CD4-positive, alpha-beta T cell treated with Interleukin-17A for 4 hours (primary cell): Measurements from ENCODE around the gene TBC1D22A.

Source experiments
- DNase-seq: peaks from one replicate; pipeline ENCODE4 v3.0.0-alpha.2; 2020; ENCODE audit warnings: mixed read lengths

TBC1D22A gene

GRCh38 chr22:47177334-47177815 is 414.9 kb downstream of the TBC1D22A start:
- no peak for DNase-seq

DNA sequence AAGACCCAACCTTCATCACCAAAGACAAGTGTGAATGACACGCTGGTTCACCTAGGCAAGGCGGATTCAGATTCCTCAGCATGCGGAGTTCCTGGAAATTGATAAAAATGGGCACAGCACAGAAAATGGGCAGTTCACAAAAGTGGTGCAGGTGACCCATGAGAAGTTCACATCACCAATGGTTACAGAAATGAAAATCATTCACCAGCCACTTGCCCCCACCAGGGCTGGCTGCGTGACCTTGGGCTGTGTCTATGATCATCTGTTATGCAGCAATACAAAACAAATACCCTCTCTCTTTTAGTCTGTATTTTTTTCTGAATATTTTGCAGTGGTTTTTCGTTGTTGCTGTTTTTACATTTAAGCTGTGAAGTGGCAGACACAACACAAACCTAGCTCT is 415.9 kb downstream of the TBC1D22A start:
- no peak for DNase-seq

DNA sequence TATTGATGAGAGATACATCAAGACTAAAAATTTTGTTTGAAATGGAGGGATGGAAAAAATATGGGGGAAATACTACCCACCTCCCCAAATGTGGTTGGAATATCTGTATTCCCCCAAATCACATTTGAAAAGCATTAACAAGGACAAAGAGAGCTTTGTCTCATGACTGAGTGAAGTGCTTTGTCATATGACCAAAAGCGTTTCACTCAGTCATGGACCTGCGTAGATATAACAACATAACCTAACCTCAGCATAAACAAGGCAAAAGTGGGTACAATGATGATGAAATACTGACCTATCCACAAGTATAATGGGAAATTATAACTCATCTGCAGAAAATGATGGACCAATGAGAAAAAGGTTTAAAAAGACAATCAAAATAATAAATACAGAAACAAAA is 418.3 kb downstream of the TBC1D22A start:
- no peak for DNase-seq

GRCh38 chr22:47187176-47187957 is 424.9 kb downstream of the TBC1D22A start:
- DNase-seq, result no peak

DNA sequence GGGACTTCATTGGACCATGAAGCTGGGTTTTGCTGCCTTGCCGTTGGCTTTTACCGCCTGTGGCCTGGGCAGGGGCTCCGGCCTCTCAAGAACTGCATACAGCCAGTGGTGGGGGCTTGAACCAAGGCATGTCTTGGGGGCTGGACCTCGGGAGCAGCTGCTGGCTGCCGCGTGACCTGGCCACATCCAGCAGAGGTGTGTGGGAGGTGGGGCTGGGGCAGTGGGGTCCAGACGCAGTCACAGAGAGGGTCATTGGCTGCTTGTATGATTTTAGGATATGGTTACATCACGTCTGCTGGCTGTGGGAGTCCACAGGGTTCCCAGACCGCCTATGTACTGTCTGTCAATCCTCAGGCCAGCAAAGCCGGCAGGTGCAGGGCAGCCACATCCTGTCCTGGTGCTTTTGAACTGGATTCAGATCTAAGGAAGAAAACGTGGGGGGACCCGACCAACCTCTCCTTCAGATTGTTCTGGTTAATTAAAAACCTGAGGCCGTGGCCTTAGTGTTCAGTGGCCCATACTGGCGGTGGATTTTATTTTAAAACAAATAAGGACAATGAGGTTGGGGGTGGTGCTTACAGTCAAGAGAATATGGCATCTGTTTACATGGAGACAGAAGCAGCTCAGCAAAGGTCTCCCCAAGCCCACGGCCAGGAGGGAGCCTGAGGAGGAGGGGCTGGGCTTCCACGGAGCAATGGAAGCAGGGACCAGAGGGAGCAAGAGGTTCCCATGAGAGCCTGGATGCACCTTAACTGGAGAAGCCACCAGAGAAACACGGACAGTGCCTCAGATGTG is 426.0 kb downstream of the TBC1D22A start:
- no peak for DNase-seq

GRCh38 chr22:47189056-47189916 is 426.8 kb downstream of the TBC1D22A start:
- DNase-seq, result no peak

DNA sequence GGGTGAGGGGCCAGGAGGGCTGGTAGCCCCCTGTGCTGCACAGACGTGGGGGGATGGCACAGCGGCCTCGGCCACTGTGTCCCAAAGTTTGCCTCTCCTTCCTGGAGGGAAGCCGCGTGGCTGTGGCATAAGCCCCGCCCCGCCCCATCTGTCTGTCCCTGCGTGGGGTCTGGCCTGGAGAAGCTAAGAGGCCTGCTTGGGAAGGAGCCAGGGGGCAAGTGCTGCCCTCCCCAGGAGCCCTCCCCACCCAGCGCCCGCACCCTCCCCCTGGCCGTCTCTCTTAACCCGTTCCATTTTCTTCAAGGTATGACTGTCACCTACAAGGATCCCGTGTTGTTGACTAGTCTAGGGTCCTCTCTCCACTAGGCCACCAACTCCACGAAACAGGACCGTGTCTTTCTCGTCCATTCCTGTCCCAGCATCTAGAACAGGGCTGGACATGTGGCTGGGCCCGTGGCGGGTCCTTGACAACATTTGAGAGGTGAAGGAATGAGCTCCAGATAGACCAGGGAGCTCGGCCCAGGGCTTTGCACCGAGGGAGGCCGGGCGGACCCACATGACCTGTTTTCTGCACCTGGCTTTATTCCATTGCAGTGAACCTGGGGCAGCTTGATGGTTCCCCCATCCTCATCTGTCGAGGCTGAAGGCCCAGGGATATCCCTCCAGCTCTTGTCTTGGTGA is 428.0 kb downstream of the TBC1D22A start:
- no peak for DNase-seq

DNA sequence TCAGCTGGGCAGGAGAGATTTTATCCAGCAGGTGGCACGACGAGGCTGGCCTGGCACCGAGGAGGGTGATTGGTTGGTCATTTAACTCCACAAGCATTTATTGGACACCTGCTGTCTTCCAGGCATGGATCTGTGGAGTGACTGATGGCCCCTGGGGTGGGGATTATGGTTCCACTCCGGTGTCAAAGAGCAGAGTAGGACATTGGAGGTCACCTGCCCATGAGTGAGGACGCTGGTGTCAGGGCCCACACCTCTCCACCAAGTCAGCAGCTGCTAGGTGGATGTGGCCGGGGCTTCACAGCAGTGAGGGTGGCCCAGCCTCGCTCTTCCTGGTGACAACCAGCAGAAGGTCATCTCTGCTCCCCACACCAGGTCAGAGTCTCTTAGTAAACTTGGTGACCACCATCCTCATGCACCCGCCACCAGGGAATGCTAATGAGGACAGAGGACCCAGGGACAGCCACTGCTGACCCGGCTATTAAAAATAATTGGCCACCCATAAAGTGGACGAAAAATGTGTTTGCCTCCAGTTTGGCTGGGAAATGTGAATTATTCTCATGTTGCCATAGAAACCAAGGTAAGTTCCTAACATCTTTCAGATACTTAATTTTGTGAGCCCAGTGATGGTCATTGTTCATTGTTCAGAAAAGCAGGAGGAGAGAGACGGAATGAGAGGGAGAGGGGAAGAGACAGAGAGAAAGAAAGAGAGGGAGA is 428.7 kb downstream of the TBC1D22A start:
- no peak for DNase-seq

DNA sequence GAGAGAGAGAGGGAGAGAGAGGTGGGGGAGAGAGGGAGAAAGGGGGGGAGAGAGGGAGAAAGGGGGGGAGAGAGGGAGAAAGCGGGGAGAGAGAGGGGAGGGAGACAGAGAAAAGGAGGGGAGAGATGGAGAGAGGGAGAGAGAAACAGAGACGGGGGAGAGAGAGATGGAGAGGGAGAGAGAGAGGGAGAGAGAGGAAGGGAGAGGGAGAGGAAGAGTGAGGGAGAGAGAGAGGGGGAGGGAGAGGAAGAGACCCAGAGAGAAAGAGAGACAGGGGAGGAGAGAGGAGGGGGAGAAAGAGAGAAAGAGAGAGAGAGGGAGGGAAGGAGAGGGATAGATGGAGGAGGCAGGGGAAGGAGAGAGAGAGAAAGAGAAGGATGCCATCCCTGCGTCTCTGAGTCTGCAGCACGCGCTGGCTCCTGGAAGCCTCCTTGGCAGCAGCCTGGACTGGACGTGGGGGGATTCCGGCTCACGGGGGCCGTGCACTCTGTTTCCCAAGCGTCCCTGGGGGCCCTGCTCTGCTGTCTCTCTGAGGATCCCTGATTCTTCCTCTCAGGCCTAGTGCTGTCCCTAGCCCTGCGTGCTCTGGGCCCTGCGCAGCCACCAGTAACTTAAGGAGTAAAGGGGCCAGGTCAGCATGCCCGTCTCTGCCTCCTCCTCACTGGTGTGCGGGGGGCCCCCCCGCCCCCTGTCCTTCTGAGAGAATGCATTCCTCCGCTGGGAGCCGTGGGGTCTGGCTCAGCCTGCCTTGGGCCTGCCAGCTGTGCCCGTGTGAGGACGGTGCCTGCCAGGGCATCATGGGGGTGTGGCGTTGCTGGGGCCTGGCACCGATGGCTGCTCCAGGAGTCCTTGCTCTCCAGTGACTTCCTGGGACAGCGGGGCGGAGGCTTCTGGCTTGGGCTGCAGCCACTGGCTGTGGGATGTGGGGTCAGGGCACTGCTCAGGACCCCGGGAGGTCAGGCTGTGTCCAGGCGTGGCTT is 429.5 kb downstream of the TBC1D22A start:
- DNase-seq, result no peak

DNA sequence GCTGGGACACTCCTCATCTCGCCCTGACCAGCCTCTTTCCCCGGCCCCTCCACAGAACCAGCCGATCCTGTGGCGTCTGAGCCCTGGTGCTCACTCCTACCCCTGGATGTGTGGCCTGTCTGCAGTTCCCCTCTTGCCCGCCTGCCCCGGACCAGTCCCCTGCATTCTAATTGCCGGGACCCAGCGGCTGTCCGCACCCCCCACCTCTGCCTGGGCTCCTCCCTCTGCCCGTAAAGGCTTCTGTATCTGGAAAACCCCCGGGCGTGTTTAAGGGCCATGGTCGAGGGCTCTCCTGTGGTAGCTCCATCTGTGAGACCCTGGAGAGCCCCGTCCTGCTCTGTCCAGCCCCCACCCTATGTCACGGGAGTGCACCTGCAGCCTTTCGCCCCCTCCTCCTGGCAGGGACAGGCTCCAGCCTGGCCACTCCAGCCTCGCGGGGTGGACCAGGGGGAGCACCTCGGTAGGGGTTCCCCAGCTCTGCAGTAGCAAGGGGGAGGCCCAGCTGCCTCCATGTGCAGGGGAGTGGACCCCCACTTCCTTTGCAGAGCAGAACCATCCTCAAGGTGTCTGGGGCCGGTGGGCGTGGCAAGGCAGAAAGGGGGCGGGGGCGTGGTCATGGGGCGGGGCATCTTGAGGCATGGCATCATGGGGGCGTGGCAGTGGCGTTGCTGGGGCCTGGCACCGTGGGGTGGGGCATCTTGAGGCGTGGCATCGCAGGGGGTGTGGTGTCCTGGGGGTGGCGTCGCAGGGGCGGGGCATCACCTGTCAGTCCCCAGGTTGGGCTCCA is 430.4 kb downstream of the TBC1D22A start:
- DNase-seq, result no peak

- no peak for DNase-seq
Measured at GRCh38 chr22:47193606-47194329, 431.3 kb downstream of the TBC1D22A start.

- no peak for DNase-seq
Measured at GRCh38 chr22:47194476-47195155, 432.2 kb downstream of the TBC1D22A start.

DNA sequence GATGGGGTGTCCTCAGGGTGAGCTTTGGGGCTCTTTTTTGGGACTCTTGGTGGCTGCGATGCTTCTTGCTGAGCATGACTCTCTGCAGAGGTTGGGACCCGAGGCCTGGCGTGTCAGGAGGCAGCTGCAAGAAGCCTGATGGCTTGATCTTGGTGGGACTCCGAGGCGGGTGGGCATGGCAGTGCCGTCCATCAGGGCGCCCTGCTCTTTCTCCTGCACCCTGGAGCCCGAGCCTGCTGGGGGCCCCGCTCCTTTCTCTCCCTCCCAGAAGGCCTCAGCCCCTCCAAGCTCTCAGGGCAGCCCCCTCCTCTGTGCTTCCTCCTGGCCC is 432.7 kb downstream of the TBC1D22A start:
- DNase-seq, result no peak

- DNase-seq, result no peak
Measured at GRCh38 chr22:47195484-47196165, 433.2 kb downstream of the TBC1D22A start.

DNA sequence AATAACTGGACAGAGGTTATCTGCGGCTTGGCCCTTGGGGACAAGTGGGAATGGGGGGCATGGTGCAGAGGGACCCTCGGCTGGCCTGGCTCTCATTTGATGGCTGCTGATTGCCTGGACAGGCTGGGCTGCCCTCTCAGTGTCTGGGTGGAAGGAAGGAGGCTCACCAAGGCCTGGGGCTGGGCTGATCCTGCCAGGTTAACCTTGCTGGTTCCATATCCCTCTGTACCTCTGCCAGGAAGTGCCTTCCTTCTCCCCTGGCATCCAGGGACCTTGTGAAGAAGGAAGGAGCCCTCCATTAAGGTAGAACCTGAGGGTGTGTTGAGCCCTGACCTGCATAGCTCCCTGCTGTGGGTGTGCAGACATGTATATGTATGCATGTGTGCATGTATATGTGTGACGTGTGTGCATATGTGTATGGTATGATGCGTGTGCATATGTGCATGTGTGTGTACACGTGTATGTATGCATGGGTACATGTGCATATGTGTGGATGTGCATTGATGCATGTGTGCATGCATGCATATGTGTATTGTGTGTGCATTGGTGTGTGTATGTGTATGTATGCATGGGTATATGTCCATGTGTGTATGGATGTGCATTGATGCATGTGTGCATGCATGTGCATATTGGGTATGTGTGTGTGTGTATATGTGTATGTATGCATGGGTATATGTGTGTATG is 433.9 kb downstream of the TBC1D22A start:
- DNase-seq, result no peak

- no peak for DNase-seq
Measured at GRCh38 chr22:47196881-47197772, 434.7 kb downstream of the TBC1D22A start.
